PC-3 (cell line): Measurements from ENCODE around the gene ALCAM.

Source experiments
- EZH2 ChIP-seq: fragments of 300-600 bp; sonication (generic); IDR thresholded peaks from one replicate; pipeline ENCODE4 v1.6.1; 2017; ENCODE audit warnings: antibody characterized with exemption, mild to moderate bottlenecking, low read length; ENCODE audit not compliant: unreplicated experiment
- EZH2phosphoT487 ChIP-seq: fragments of 300-600 bp; sonication (generic); IDR thresholded peaks from 2 replicates; pipeline ENCODE4 v1.6.1; 2018; ENCODE audit warnings: mild to moderate bottlenecking, antibody characterized with exemption, low read length, borderline replicate concordance
- TF ChIP-seq, protein P1 (sequence below): fragments of 300-600 bp; sonication (generic); conservative IDR thresholded peaks from 2 replicates; pipeline ENCODE4 v1.5.1; 2017; ENCODE audit warnings: antibody characterized with exemption, low read depth, mild to moderate bottlenecking, low read length

- TF ChIP-seq, protein P1, sequence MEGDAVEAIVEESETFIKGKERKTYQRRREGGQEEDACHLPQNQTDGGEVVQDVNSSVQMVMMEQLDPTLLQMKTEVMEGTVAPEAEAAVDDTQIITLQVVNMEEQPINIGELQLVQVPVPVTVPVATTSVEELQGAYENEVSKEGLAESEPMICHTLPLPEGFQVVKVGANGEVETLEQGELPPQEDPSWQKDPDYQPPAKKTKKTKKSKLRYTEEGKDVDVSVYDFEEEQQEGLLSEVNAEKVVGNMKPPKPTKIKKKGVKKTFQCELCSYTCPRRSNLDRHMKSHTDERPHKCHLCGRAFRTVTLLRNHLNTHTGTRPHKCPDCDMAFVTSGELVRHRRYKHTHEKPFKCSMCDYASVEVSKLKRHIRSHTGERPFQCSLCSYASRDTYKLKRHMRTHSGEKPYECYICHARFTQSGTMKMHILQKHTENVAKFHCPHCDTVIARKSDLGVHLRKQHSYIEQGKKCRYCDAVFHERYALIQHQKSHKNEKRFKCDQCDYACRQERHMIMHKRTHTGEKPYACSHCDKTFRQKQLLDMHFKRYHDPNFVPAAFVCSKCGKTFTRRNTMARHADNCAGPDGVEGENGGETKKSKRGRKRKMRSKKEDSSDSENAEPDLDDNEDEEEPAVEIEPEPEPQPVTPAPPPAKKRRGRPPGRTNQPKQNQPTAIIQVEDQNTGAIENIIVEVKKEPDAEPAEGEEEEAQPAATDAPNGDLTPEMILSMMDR = no peak
- no peak for TF ChIP-seq EZH2
- TF ChIP-seq EZH2phosphoT487 = no peak
Observed at GRCh38 chr3:105593315-105593714, 226.6 kb downstream of the ALCAM start.
